Fibroblast of skin of left quadriceps (primary cell): ENCODE measurements around the gene NEGR1.
A peak's percentile ranks its signal among the peaks of the same experiment; 100 is the strongest.
"Not testable (repeated sequence)": the region's sequence is repeated elsewhere in the genome, so short reads cannot be mapped to it uniquely, and the experiment has no call there.

Experiments
- DNase-seq, 2 experiments: peaks; one replicate each; pipeline ENCODE4 v3.0.0-alpha.2; 2013; ENCODE audit warnings: low read depth in 2 of 2

NEGR1 gene

DNA sequence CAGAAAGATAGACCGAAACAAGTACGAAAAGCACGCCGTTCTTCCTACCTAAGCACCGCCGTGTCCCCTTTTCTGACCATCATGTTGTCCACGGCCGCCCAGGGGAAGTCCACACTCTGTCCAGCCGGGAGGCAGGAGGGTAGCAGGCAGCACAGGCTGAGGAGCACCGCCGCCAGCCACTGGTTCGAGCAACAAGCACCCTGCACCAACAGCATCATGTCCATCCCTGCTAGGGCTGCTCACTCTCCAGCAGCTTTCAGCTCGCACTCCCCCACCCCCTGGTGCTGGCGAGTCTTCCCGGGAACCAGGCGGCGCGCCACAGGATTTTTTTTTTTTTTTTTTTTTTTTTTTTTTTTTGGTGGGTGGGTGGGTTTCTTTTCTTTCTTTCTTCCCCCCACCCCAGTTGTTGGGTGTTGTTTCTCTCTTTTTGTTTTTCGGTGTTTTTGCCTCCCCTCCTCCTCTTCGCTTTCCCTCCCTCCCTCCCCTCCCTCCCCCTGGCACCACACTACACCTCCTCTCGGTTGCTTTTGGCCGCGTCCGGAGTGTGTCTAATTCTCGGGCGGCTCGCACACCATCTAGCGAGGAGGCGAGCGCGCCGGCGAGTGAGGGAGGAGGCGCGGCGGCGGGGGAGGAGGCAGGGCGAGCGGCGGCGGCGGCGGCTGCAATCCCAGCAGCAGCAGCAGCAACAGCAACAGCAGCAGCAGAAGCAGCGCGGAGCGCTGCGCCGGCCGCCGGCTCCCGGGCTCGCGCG lies at the start of gene NEGR1:
NEGR1 (minus strand) TSS at position 269 of the 751 bp plus-strand sequence.
- DNase-seq = peak; percentile 93 to 94

DNA sequence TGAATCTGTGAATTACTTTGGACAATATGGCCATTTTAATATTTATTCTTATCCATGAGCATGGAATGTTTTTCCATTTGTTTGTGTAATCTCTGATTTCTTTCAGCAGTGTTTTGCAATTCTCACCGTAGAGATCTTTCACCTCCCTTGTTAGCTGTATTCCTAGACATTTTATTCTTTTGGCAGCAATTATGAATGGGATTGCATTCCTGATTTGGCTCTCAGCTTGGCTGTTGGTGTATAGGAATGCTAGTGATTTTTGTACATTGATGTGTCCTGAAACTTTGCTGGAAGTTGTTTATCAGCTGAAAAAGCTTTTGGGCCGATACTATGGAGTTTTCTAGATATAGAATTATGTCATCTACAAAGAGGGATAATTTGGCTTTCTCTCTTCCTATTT lies 44.2 kb upstream of the NEGR1 start:
- peak; percentile 2 to 8 for DNase-seq

DNA sequence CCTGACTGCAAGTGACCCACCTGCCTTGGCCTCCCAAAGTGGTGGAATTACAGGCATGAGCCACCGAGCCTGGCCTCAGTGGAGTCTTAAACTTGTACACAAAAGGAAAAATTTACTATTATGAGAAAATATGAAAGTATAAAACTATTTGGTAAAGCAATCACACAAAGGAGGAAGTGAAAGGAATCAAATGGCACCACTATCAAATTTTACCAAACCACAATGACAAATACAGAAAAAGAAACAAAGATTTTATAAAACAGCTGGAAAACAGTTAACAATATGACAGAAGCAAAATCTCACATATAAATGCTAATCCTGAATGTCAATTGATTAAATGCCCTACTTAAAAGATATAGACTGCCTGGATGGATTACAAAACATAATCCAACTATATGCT lies 42.1 kb upstream of the NEGR1 start:
- no peak for DNase-seq

DNA sequence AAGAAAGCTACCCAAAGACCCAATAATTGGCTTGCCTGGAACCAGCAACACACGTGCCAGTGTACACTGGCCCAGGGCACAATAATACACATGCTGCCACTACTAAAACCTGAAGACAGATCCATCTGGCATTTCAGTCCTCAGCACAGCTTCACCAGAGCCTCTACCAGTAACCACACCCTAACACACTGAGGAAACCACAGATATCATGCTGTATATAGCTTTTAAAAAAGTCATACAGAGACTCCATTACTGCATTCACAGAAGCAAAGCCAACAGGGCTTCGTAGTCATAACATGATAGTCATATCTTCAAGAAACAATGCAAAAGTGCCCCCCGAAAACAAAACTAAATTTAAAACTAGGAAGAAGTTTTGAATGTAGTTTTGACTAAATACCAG lies 40.6 kb upstream of the NEGR1 start:
- DNase-seq = no peak

DNA sequence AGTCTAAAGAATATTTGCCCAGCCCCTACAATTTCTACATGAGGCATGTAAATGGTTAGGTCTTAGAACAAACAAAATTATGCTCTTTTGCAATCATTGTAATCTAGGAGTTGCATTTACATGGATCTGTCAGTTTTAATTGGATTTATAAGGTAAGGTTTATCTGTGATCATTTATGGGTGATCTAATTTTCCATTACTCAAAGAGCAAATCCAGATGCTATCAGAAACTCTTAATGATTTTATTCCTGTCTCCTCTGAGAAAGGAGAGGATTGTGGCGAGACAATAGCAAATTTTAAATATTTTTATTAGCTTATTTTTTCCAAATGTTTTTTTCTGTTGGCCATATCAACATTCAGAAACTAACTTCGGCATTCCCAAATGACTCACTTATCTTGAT lies 14.2 kb upstream of the NEGR1 start:
- DNase-seq = no peak

DNA sequence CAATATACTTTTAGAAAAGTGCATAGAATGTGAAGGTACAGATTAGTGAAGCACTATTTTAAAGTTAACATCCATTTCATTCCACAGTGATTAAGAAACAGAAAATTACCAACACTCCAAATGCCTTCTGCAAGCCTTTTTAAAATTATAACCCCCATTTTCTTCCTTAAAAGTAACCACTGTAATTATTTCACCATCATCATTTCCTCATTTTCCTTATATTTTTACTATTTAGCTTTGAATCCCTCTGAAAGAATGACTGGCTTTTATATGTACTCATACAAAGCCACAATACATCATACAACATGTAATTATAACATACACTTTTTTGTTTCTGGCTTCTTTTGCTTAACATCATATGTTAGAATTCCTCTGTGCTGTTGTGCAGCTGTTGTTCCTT lies 6.5 kb upstream of the NEGR1 start:
- DNase-seq = no peak

DNA sequence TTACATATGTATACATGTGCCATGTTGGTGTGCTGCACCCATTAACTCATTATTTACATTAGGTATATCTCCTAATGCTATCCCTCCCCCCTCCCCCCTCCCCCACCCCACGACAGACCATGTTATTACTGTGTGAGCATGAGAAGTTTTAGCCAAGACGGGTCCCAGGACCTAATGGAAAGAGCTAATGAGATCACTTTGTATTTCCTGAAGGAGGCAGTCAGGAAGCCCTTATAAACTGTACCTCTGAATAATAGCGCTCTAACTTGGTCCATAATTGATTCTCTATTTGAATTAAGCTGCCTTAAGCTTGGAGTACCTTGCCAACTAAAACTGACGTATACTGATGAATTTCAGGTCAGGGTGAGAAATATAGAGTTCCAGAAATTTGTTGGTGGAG lies 4.1 kb upstream of the NEGR1 start:
- no peak for DNase-seq

DNA sequence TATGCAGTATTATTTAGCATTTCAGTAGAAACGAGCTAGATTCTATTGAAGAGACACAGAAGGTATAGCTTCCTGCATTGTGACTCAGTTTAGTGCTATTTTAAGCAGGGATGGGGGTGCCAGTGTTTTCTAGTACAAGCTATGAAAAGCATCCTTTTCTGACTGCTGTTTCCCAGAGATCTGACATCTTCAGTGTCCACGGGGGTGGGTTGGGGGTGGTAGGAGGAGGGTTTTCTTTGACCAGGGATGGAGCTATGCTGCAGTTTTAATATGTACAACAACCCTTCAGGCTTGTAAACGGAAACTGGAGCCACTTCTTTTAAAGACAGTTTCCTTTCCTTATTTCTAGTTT lies 2.7 kb upstream of the NEGR1 start:
- DNase-seq = no peak

DNA sequence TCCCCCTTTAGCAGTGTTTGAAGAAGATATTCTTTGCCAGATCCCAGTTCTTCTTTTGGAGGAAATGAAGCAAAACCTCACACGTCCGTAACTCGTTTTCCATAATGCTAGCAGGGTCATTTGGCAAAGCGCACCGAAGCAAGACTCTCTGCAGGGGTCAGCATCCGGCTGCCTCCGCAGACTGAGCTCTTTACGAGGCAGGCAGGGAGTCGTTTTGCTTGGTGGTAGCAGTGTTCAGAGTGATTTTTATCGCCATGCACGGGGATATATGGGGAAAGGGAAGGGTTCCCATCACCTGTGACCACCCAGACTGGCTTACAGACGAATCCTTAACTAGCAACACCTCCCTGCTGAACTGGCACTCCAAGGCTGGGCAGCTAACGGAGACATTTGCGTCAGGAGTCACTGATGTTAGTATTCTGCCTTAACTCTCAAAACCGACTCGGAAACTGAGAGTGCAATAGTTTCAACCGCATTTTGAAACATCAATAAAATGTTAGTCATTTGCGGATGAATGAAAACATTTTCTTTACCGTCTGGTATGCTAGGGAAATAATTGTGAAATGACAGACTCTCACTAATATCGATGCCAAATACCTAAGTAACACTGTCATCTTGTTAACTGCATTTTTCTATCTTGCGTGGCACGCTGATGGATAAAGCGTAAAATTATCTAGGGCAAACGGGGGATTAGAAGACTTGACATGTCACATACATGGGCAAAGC lies 2.2 kb upstream of the NEGR1 start:
- peak; percentile 95 for DNase-seq

DNA sequence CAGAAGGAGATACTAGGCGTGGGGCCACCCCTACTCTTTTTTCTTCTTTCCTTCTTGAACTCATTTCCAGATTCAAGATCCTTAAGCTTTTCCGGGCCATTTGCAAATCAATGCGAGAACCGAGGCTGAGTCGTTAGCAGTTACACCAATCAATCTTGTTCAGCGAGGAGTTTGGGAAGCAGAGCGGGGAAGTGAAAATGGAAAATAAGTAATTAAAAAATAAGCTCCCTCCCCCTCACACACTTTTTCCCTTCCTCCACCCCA lies 1.7 kb upstream of the NEGR1 start:
- DNase-seq = peak in 1 of 2 experiments; percentile 13

DNA sequence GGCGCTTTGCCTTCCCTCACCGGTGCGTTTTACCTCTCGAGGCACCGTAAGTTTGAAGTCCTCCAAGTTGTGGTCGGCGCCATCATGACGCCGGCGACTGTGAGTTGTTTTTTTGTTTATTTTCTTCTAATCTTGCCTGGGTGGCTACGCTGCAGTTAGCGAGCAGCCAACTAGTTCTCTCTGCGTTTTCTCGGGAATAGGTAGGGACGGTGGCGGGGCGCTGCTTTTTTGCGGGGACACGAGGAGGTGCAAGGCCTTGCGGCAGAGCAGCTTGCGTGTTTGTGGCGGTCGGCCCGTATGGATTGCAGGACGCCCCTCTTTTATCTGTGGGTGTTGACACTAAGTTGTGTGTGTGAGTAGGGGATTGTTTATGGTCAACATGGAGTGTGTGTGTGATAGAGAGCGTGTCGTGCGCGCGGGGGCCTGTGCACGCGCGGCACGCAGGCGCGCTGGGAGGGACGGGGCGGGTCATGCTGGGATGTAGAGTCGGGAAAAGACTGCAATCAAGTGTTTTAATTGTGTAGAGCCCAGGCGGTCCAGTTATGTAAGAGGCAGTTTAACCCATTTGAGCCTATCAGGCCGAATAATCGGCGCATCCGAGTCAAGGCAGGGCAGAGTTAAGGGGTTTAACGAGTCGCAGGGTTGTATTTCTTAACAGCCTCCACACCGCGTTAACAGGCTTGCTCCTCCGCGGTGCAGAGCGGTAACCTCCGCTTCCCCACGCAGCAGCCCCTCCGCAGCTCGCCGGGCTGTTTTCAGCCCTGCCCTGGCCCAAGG lies 1.2 kb upstream of the NEGR1 start:
- DNase-seq = peak; percentile 47 to 53

DNA sequence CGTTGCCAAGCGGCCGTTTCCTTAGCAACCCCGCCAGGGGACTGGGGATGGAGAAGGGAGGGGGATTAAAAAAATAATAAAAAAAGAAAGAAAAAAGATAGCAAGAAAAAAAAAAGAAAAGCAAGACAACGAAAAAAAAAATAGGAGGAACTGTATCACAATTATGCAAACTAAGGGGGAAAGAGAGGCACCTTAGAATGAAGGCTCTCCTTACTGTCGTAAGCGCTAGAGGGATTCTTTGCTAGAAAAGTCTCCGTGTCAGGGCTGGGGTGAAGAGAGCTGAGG lies 625 bp upstream of the NEGR1 start:
- no peak for DNase-seq

DNA sequence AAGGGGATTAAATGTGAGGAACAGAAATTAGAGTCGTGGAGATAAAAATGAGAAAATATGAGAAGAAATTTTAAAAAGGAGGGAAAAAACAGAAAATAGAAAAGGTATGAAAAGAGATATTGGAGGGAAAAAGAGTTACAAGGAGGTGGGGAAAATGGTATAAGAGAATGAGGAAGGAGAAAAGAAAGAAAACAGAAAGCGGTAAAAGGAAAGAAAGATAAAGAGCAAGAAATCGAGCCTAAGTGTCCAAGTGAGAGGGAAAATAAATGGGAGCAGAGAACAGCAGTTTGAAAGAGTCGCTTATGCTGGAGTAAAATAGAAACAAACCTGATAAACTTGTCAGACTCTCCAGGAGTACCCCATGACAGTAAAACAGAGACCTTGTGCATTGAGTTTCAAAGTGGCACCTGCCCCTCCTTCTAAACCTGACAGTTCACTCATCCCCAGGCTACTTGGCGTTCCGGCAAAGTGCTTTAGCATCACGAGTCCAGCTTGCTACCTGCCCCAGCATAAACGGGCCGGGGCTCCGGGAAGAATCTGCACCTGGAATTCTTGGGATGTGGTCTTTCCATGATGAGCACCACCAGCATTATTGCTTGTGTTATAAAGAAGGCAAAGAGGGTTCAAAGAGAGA lies 585 bp downstream of the NEGR1 start:
- DNase-seq = no peak

DNA sequence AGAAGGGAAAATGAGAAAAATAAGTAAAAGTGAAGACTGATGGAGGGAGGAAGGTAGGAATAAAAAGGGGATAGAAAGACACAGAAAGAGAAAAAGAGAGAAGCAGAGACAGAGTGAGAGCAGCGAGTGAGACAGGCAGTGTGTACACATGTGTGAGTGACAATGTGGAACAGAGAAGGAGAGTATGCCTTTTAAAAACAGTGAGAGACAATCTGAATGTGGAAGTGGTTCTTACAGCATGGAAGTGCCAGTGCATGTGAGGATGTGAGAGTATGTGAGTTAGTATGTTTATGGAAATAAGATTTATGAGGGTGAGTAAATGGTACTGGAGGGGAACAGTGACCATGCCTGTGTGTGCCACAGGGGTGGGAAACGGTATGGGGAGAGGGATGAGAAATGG lies 1.2 kb downstream of the NEGR1 start:
- DNase-seq = no peak

DNA sequence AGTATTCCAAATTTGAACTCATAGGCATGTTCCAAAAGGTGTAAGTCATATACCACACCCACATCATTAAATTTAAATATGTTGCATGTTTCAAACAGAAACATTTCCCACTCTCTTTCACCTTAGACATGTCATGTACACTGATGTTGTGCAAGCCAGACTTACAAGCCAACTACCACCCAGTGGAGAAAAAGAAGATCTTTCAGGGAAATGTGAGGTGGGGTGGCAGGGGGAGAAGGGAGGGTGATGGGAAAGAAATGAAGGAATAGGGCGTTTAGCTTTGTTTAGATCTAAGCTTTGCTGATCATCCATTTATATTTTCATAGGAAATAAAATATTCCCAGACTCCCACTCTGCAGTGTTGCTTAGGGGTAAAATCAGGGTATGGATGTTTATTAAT lies 1.6 kb downstream of the NEGR1 start:
- no peak for DNase-seq

DNA sequence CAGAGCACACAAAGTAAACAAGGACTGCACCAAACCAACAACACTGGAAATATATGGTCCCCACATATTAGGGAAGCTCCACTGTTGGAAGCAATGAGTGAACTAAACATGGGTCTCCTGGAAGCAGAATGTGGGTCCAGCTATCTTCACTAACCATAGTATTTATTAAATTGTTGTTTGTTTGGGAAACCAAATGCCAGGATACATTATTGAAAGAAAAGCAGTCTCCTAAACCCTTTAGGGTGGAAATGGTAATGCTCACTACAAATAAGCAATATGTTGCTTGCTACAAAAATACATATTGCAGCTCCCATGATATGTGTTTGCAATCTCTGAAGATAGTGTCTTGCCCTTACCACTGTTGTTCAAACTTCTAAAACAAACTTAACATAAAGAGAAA lies 2.2 kb downstream of the NEGR1 start:
- no peak for DNase-seq

DNA sequence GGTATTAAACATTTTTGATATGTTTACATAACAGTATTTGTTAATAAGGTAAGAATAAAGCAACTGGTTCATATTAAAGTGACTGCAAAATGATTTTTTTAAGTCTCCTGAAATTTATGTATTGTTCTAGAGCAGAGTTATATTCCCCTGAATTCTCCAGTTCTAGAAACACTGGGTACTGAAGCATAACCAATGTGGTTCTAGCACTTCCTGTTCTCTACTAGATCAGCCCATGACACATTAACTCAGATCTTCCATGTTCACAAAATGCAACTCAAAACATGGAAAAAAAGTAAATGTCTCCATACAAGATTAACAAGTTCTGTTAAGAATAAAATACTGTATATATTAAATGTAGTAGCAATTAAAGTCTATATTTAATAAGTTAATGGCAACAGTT lies 3.9 kb downstream of the NEGR1 start:
- no peak for DNase-seq

DNA sequence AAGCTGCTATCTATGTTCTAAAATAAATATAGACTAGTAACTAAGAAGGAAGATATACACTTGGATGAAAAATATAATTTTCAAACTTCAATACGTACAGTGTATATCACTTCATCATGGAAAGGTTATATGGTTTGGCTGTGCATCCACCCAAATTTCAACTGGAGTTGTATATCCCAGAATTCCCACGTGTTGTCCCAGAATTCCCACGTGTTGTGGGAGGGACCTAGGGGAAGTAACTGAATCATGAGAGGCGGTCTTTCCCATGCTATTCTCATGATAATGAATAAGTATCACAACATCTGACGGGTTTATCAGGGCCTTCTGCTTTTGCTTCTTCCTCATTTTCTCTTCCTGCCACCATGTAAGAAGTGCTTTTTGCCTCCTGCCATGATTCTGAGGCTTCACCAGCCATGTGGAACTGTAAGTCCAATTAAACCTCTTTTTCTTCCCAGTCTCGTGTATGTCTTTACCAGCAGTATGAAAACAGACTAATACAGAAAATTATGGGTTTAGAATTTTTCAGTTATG lies 10.7 kb downstream of the NEGR1 start:
- no peak for DNase-seq

DNA sequence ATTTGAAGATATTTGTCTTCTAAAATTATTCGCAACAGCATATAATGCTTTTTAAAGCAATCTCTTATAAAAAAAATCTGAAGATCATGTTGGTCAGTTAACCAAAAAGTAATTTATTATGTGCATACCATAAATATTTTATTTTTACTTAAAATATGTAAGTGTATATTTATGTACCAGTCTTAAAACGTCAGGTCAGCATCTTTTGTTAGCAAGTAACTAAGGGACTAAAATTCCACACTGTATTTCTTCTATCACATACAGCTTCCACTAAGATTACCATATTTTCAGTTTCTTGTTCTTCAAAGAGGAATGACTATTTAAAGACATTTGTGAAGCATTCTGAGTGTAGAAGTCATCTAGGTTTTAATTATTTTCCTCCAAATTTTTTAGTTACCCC lies 19.6 kb downstream of the NEGR1 start:
- no peak for DNase-seq

DNA sequence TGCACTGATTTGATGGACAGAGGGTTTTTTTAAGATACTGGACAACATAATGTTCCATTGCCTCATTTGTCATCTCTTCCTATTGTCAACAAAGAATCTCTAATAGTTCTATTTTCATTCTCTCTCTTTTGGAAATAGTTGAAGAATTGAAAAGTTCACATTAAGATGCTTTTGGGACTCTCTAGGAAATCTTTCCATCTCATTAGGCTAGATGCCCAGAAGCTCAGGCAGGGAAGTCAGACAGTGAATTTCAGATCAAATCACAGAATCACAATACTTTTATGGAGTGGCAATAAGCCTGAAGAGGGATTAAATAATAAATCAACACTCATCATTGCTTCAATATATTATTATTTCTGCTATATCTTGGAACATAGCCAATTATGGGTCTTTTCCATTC lies 29.2 kb downstream of the NEGR1 start:
- no peak for DNase-seq

DNA sequence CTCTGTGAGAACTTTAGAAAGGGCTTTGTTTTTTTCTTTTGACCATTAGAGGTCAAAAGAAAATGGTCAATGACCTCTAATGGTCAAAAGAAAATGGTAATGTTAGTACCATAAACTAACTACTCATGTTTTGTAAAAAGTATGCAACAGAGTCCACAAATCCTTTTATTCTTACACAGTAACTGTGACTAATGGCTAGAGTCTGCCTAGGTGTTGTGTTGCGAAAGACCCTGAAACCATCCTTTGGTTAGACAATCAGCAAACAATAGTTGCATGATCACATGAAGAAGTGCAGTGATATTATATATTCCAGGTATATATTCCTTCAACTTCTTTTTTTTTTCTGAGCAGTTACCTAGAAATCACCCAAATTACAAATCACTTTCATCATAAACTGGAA lies 40.9 kb downstream of the NEGR1 start:
- DNase-seq = no peak

DNA sequence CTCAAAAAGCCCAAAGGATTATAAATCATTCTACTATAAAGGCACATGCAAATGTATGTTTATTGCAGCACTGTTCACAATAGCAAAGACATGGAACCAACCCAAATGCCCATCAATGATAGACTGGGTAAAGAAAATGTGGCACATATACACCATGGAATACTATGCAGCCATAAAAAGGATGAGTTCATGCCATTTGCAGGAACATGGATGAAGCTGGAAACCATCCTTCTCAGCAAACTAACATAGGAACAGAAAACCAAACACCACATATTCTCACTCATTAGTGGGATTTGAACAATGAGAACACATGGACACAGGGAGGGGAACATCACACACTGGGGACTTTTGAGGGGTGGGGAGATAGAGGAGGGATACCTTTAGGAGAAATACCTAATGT lies 46.4 kb downstream of the NEGR1 start:
- DNase-seq = not testable (repeated sequence)

DNA sequence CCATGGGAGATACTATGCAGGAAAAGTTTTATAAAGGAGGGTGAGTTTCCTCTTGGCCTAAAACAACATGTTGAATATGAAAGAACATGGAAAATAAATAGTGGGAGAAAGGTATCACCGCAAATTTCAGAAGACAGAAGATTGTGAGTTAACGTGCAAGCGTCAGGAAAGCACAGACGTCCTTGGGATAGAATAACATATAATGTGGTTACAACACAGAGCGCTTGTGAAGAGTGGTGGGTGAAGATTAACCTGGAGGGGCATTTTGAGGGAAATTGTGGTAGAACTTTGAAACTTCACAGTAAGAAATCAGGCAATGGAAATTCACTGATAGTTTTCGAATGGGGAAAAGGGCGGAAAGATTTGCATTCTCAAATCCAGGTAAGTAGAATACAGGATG lies 47.3 kb downstream of the NEGR1 start:
- DNase-seq = no peak
